IMR-90 (cell line): ENCODE results near the gene MPPED1. TPM values are rescaled to one million over a fixed set of nuclear protein-coding genes. Genes with fewer than 3 reads are reported as not detected.

Experiments used
- ATAC-seq: fragments of 200-7000 bp; cut with Tn5 transposase; 2 replicates; pipeline ENCODE4 v1.9.1; 2020; ENCODE audit warnings: low read depth, mild to moderate bottlenecking, moderate library complexity
- BruUV-seq: library from RNA; stranded (reverse); fragments of 400-500 nt; replicated peaks from 2 replicates; lab custom pipeline; 2021; lab: Mats Ljungman, UMichigan
- CTCF ChIA-PET: fragments of 300-600 bp; formaldehyde crosslinking; extraction: SDS; loops from one replicate; lab custom pipeline; 2021; ENCODE audit warnings: antibody characterized with exemption; lab: Yijun Ruan, JAX
- POLR2A ChIA-PET: fragments of 300-600 bp; sonication (Branson Sonifier 250); formaldehyde crosslinking; loops from one replicate; lab custom pipeline; 2022; ENCODE audit warnings: antibody characterized with exemption; ENCODE audit not compliant: unreplicated experiment; lab: Charles Lee
- DNase-seq: peaks from one replicate; pipeline ENCODE4 v3.0.0; 2013
- H2AFZ ChIP-seq: replicated peaks from 2 replicates; pipeline ENCODE3; 2013; ENCODE audit warnings: low read length, mild to moderate bottlenecking; ENCODE audit not compliant: poor library complexity
- H2AK5ac ChIP-seq: 2 replicates; pipeline ENCODE4 v1.6.1; 2013; ENCODE audit warnings: low read depth, low read length, inconsistent platforms
- H2AK9ac ChIP-seq: replicated peaks from 2 replicates; pipeline ENCODE3; 2013; ENCODE audit warnings: mild to moderate bottlenecking, low read depth, low read length, moderate library complexity; ENCODE audit not compliant: poor library complexity
- H2BK120ac ChIP-seq: 2 replicates; pipeline ENCODE4 v1.6.1; 2013; ENCODE audit warnings: low read depth, low read length, inconsistent platforms
- H2BK15ac ChIP-seq: 3 replicates; pipeline ENCODE4 v1.6.1; 2013; ENCODE audit warnings: low read depth, low read length, inconsistent platforms
- H2BK20ac ChIP-seq: 2 replicates; pipeline ENCODE4 v1.6.1; 2013; ENCODE audit warnings: low read depth, mild to moderate bottlenecking, inconsistent platforms, low read length, moderate library complexity
- H2BK5ac ChIP-seq: 2 replicates; pipeline ENCODE4 v1.6.1; 2013; ENCODE audit warnings: mild to moderate bottlenecking, low read depth, low read length, inconsistent platforms; ENCODE audit not compliant: poor library complexity, severe bottlenecking
- H3K14ac ChIP-seq: replicated peaks from 2 replicates; pipeline ENCODE4 v1.6.1; 2013; ENCODE audit warnings: low read depth, low read length, inconsistent platforms
- H3K18ac ChIP-seq: 2 replicates; pipeline ENCODE4 v1.6.1; 2013; ENCODE audit warnings: low read depth, low read length, control low read depth
- H3K23ac ChIP-seq: 2 replicates; pipeline ENCODE4 v1.6.1; 2013; ENCODE audit warnings: low read depth, low read length, inconsistent platforms
- H3K27ac ChIP-seq: 2 replicates; pipeline ENCODE4 v1.5.1; 2013; ENCODE audit warnings: mild to moderate bottlenecking, control low read depth, low read length; ENCODE audit not compliant: insufficient read depth
- H3K27me3 ChIP-seq: 2 replicates; pipeline ENCODE4 v1.6.1; 2013; ENCODE audit warnings: low read length; ENCODE audit not compliant: control insufficient read depth, insufficient read depth
- H3K36me3 ChIP-seq: 2 replicates; pipeline ENCODE4 v1.6.1; 2013; ENCODE audit warnings: low read length, mixed read lengths; ENCODE audit not compliant: control insufficient read depth, insufficient read depth
- H3K4ac ChIP-seq: 2 replicates; pipeline ENCODE4 v1.6.1; 2013; ENCODE audit warnings: low read depth, low read length, inconsistent platforms
- H3K4me1 ChIP-seq: 2 replicates; pipeline ENCODE4 v1.6.1; 2013; ENCODE audit warnings: low read length, mixed read lengths; ENCODE audit not compliant: control insufficient read depth, insufficient read depth
- H3K4me2 ChIP-seq: 2 replicates; pipeline ENCODE4 v1.6.1; 2013; ENCODE audit warnings: low read depth, mild to moderate bottlenecking, control low read depth, low read length, moderate library complexity
- H3K4me3 ChIP-seq: 2 replicates; pipeline ENCODE4 v1.5.1; 2013; ENCODE audit warnings: low read depth, mild to moderate bottlenecking, control low read depth, low read length, moderate library complexity; ENCODE audit not compliant: insufficient read depth
- H3K56ac ChIP-seq: 2 replicates; pipeline ENCODE4 v1.6.1; 2013; ENCODE audit warnings: low read length, inconsistent platforms; ENCODE audit not compliant: insufficient read depth; ENCODE audit errors: extremely low read depth
- H3K79me1 ChIP-seq, 2 experiments: 2 replicates each; pipeline ENCODE4 v1.6.1; 2013; ENCODE audit warnings: low read length in 2 of 2, inconsistent platforms in 1 of 2, low read depth in 1 of 2
- H3K9ac ChIP-seq: 2 replicates; pipeline ENCODE4 v1.6.1; 2013; ENCODE audit warnings: low read depth, low read length, control low read depth
- H3K9me1 ChIP-seq: 2 replicates; pipeline ENCODE4 v1.6.1; 2013; ENCODE audit warnings: low read length, inconsistent platforms; ENCODE audit not compliant: insufficient read depth
- H3K9me3 ChIP-seq: 2 replicates; pipeline ENCODE4 v1.6.1; 2013; ENCODE audit warnings: low read length; ENCODE audit not compliant: control insufficient read depth, insufficient read depth
- H4K20me1 ChIP-seq: 2 replicates; pipeline ENCODE4 v1.6.1; 2013; ENCODE audit warnings: low read length, inconsistent platforms; ENCODE audit not compliant: insufficient read depth
- H4K5ac ChIP-seq: 2 replicates; pipeline ENCODE4 v1.6.1; 2013; ENCODE audit warnings: mild to moderate bottlenecking, low read depth, low read length, control low read depth
- H4K8ac ChIP-seq, 2 experiments: 2 replicates each; pipeline ENCODE4 v1.6.1; 2013; ENCODE audit warnings: low read depth in 2 of 2, low read length in 2 of 2, control low read depth in 1 of 2, inconsistent platforms in 1 of 2
- H4K91ac ChIP-seq: 2 replicates; pipeline ENCODE4 v1.6.1; 2013; ENCODE audit warnings: low read depth, low read length, inconsistent platforms; ENCODE audit not compliant: insufficient read depth
- MAZ ChIP-seq: IDR thresholded peaks from 2 replicates; pipeline ENCODE4 v1.6.1; 2012; ENCODE audit warnings: low read depth, mild to moderate bottlenecking, low read length, improper control_type of control experiment, moderate library complexity, borderline replicate concordance
- MXI1 ChIP-seq: IDR thresholded peaks from 2 replicates; pipeline ENCODE4 v1.6.1; 2012; ENCODE audit warnings: low read depth, mild to moderate bottlenecking, low read length, moderate library complexity, borderline replicate concordance
- POLR2A ChIP-seq: IDR thresholded peaks from 2 replicates; pipeline ENCODE4 v1.6.1; 2012; ENCODE audit warnings: mild to moderate bottlenecking, low read depth, low read length
- RAD21 ChIP-seq: IDR thresholded peaks from 2 replicates; pipeline ENCODE4 v1.6.1; 2012; ENCODE audit warnings: low read length, improper control_type of control experiment
- RFX5 ChIP-seq: IDR thresholded peaks from 2 replicates; pipeline ENCODE4 v1.8.0; 2012; ENCODE audit warnings: low read depth, mild to moderate bottlenecking, low read length, moderate library complexity
- SMC3 ChIP-seq: fragments of 150-350 bp; IDR thresholded peaks from 2 replicates; pipeline ENCODE4 v1.6.1; 2016; ENCODE audit warnings: low read depth, mild to moderate bottlenecking, antibody characterized with exemption, low read length, moderate library complexity
- USF2 ChIP-seq: fragments of 150-350 bp; IDR thresholded peaks from 2 replicates; pipeline ENCODE4 v1.6.1; 2017; ENCODE audit warnings: mild to moderate bottlenecking, antibody characterized with exemption, low read length, low read depth
- WGBS, 2 experiments: methylation state at CpG; one replicate each; pipeline versions ENCODE4 v1.1.5 to v1.1.7; 2013; ENCODE audit warnings: missing lambda C conversion rate in 2 of 2; ENCODE audit not compliant: insufficient read length in 1 of 2; ENCODE audit errors: extremely low coverage in 2 of 2; 5-methylcytosine and 5-hydroxymethylcytosine counted together
- dilution Hi-C: fragments of 300-500 bp; cut with HindIII; formaldehyde crosslinking; loops from one replicate; pipeline ENCODE4 v1.14.3; 2018; ENCODE audit warnings: low sequenced_read_pairs; ENCODE audit not compliant: unreplicated experiment
- in situ Hi-C: fragments of 300-500 bp; cut with MboI; formaldehyde crosslinking; loops from 3 replicates; pipeline ENCODE4 v1.14.3; 2019; ENCODE audit warnings: low sequenced_read_pairs, inconsistent platforms, mixed read lengths
- intact Hi-C: fragments of 100-400 bp; cut with micrococcal nuclease; formaldehyde crosslinking; loops from 2 replicates; pipeline ENCODE4 v1.10.0; 2022
- polyA plus RNA-seq, 3 experiments: library from polyadenylated mRNA; depleted of rRNA; stranded (reverse); fragments of >200 nt; gene quantifications; 2 replicates each; pipeline ENCODE4 v1.2.3, GENCODE V29; 2012; ENCODE audit warnings: low replicate concordance in 1 of 3
- total RNA-seq: library from RNA; depleted of rRNA; stranded (reverse); fragments of >200 nt; gene quantifications from 2 replicates; pipeline ENCODE4 v1.2.3, GENCODE V29; 2012
- TF ChIP-seq, protein P1 (sequence below): fragments of 150-350 bp; IDR thresholded peaks from 2 replicates; pipeline ENCODE4 v1.6.1; 2016; ENCODE audit warnings: low read depth, mild to moderate bottlenecking, low read length, moderate library complexity, borderline replicate concordance

MPPED1 gene
- total and polyA plus RNA-seq, 2 of the 4 experiments (the other 2 are of a cell fraction) = not detected

DNA sequence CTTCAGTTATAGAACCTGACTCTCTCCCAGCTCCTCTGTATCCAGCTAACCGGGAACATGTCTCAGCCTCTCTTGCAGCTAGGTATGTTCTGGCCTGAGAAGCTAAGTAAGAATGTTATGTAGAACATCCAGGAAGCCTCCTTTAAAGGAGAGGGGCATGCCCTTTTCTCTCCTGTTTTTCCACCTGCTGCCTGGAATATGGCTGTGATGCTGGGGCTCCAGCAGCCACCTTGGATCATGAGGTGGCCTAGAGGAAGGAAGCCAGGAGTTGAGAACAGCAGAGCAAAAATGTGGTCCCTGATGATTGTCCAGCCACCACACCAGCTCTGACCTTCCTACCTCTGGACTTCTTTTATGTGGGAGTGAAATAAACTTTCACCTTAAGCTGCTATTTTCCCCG is 117.6 kb downstream of the MPPED1 start:
- H3K4me1 ChIP-seq = no peaks in the 10 kb centered on the region
- CTCF ChIA-PET = no interaction called here
- H3K4ac ChIP-seq = no peak overlapping the region
- no peak overlapping the region for H4K91ac ChIP-seq
- no peak overlapping the region for H3K4me2 ChIP-seq
- H4K8ac ChIP-seq = no peak overlapping the region
- H3K18ac ChIP-seq = no peak overlapping the region
- no peak overlapping the region for H2AK9ac ChIP-seq
- H3K23ac ChIP-seq = no peak overlapping the region
- no CpG with 5 or more reads among the region's 2 CpGs for WGBS, 2 experiments
- dilution Hi-C loops = no loop called here
- no peaks in the 10 kb centered on the region for H3K9me1 ChIP-seq
- H2BK5ac ChIP-seq = no peak overlapping the region
- H4K20me1 ChIP-seq = no peaks in the 10 kb centered on the region
- ATAC-seq (no peak), DNase-seq (no peak)
- no peak overlapping the region for H2AK5ac ChIP-seq
- no peak overlapping the region for H2BK15ac ChIP-seq
- H4K5ac ChIP-seq = no peak overlapping the region
- H2AFZ ChIP-seq = peak overlapping the region; percentile 21
- intact Hi-C loops = no loop called here
- H3K79me1 ChIP-seq = no peaks in the 10 kb centered on the region
- no peak overlapping the region for H3K27ac ChIP-seq
- no peaks in the 10 kb centered on the region for H3K36me3 ChIP-seq
- no peak overlapping the region for H3K4me3 ChIP-seq
- no peak overlapping the region for H3K56ac ChIP-seq
- H3K9ac ChIP-seq = no peak overlapping the region
- POLR2A ChIA-PET = no interaction called here
- H3K9me3 ChIP-seq = no peaks in the 10 kb centered on the region
- H3K14ac ChIP-seq = no peak overlapping the region
- H3K27me3 ChIP-seq = no peaks in the 10 kb centered on the region
- H2BK120ac ChIP-seq = no peak overlapping the region
- BruUV-seq = no TSS peak
- H2BK20ac ChIP-seq = no peak overlapping the region
- in situ Hi-C loops = no loop called here
- TF ChIP-seq SMC3 (no peak), MAZ (no peak), RFX5 (no peak), POLR2A (no peak), MXI1 (no peak), RAD21 (no peak), USF2 (no peak)
- TF ChIP-seq, protein P1, sequence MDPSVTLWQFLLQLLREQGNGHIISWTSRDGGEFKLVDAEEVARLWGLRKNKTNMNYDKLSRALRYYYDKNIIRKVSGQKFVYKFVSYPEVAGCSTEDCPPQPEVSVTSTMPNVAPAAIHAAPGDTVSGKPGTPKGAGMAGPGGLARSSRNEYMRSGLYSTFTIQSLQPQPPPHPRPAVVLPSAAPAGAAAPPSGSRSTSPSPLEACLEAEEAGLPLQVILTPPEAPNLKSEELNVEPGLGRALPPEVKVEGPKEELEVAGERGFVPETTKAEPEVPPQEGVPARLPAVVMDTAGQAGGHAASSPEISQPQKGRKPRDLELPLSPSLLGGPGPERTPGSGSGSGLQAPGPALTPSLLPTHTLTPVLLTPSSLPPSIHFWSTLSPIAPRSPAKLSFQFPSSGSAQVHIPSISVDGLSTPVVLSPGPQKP = no peak
